Measurements from ENCODE around the gene GYPC.
A peak's percentile ranks its signal among the peaks of the same experiment; 100 is the strongest.

The GYPC gene, protein sequence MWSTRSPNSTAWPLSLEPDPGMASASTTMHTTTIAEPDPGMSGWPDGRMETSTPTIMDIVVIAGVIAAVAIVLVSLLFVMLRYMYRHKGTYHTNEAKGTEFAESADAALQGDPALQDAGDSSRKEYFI

GRCh38 chr2:126655500-126656430 is at the start of gene GYPC:
Gene GYPC, plus strand, starts transcription at chr2:126656158. Its CDS starts 106 bp downstream, at chr2:126656264.
- TF ChIP-seq CTCF (IDR thresholded peaks at IDR 0.05; ENCODE audit: low read depth, low read length, missing control alignments): no peak
- H3K36me3 ChIP-seq (replicated peaks): no peaks in the 10 kb centered on the region
- peak within 1 kb of the TSS; percentile 89 for H3K4me3 ChIP-seq (ENCODE audit: low read depth, low read length)
- peak; percentile 56 for DNase-seq
- H3K27me3 ChIP-seq (replicated peaks): no peaks in the 10 kb centered on the region
- in situ Hi-C loops (cut with HindIII; ENCODE audit: low pct_ligation_motif_present, low sequenced_read_pairs): no loop called here
- peak within 1 kb of the TSS; percentile 90 for H3K27ac ChIP-seq

DNA sequence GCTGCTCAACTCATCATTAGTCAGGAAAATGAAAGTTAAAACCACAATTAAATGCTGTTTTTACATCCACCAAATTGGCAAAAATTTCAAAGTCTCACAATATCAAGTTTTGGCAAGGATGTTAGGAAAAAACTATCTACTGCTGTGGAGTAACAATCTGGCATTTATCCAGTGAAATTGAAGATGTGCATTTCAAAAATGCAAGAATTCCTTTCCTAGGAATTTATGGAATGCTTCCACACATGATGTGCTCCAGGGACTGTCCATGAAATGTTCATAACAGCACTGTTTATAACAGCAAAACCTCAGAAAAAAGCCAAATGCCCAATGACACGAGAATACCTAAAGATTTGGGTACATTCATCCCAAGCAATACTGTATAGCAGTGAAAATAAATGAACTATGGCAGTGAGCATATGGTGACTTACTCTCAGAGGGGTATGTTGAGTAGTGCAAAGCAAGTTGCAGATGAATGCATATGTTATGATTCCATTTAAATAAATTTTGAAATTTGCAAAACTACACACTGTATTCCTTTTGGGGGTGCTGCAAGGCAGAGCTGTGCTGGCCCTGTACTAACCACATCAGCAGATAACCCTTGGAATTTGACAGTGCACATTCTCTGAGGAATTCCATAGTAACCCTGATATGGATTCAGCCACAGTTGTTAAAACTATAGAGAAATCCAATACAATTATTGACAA is 41.3 kb upstream of the GYPC start:
- TF ChIP-seq CTCF (IDR thresholded peaks at IDR 0.05; ENCODE audit: low read depth, low read length, missing control alignments): no peak
- no peaks in the 10 kb centered on the region for H3K36me3 ChIP-seq (replicated peaks)
- in situ Hi-C loops (cut with HindIII; ENCODE audit: low pct_ligation_motif_present, low sequenced_read_pairs): no loop called here
- H3K27ac ChIP-seq: no peak overlapping the region
- DNase-seq: peak; percentile 6
- no peaks in the 10 kb centered on the region for H3K27me3 ChIP-seq (replicated peaks)
- no peak overlapping the region for H3K4me3 ChIP-seq (ENCODE audit: low read depth, low read length)

GRCh38 chr2:126616606-126617069 is 39.3 kb upstream of the GYPC start:
- no peak overlapping the region for H3K27ac ChIP-seq
- DNase-seq: no peak
- TF ChIP-seq CTCF (IDR thresholded peaks at IDR 0.05; ENCODE audit: low read depth, low read length, missing control alignments): no peak
- H3K4me3 ChIP-seq (ENCODE audit: low read depth, low read length): no peak overlapping the region
- no peaks in the 10 kb centered on the region for H3K27me3 ChIP-seq (replicated peaks)
- H3K36me3 ChIP-seq (replicated peaks): no peaks in the 10 kb centered on the region
- in situ Hi-C loops (cut with HindIII; ENCODE audit: low pct_ligation_motif_present, low sequenced_read_pairs): no loop called here

DNA sequence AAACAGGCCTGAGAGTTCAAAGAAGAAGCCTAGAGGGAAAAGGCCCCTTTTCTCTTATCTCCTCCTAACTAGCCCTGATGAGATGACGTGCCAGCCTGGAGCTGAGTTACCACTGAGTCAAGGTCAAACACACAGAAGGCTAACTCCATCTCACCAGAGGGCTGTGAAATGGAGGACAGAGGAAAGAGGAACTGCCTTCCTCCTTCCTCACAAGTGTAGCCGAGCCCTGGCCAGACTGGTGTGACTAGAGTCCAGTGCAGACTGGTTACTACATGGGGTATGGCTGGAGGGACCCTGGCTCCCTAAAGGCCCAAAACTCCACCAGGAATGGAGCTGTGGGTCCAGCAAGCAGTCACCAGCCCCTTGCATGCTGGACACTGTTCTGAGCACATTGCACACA is 35.7 kb upstream of the GYPC start:
- in situ Hi-C loops (cut with HindIII; ENCODE audit: low pct_ligation_motif_present, low sequenced_read_pairs): no loop called here
- no peak overlapping the region for H3K27ac ChIP-seq
- H3K4me3 ChIP-seq (ENCODE audit: low read depth, low read length): no peak overlapping the region
- TF ChIP-seq CTCF (IDR thresholded peaks at IDR 0.05; ENCODE audit: low read depth, low read length, missing control alignments): no peak
- no peaks in the 10 kb centered on the region for H3K36me3 ChIP-seq (replicated peaks)
- H3K27me3 ChIP-seq (replicated peaks): no peaks in the 10 kb centered on the region
- no peak for DNase-seq

GRCh38 chr2:126623000-126623399 is 33.0 kb upstream of the GYPC start:
- no peak overlapping the region for H3K27ac ChIP-seq
- H3K36me3 ChIP-seq (replicated peaks): no peaks in the 10 kb centered on the region
- H3K27me3 ChIP-seq (replicated peaks): no peaks in the 10 kb centered on the region
- no peak for DNase-seq
- in situ Hi-C loops (cut with HindIII; ENCODE audit: low pct_ligation_motif_present, low sequenced_read_pairs): no loop called here
- H3K4me3 ChIP-seq (ENCODE audit: low read depth, low read length): no peak overlapping the region
- TF ChIP-seq CTCF (IDR thresholded peaks at IDR 0.05; ENCODE audit: low read depth, low read length, missing control alignments): no peak

All from brain microvascular endothelial cell (primary cell).